Breast epithelium (tissue), 4 donors: Measurements from ENCODE around the gene MAPKAPK3. TPM values are rescaled to one million over a fixed set of nuclear protein-coding genes. Genes with fewer than 3 reads are reported as not detected.

Experiments used
- DNase-seq, 2 donors: peaks; one replicate each; pipeline ENCODE4 v3.0.0-alpha.2; 2019; ENCODE audit warnings: low spot score in 2 of 2
- H3K27ac ChIP-seq, 2 donors: fragments of 200-600 bp; sonication (generic) in 1 of 2; one replicate each; pipeline ENCODE4 v1.5.1; 2016 to 2019; ENCODE audit warnings: mild to moderate bottlenecking in 1 of 2
- H3K27me3 ChIP-seq, 2 donors: fragments of 200-600 bp; sonication (generic) in 1 of 2; one replicate each; pipeline versions ENCODE4 v1.5.1 to v1.6.0; 2017 to 2019; ENCODE audit warnings: control low read depth in 1 of 2, mild to moderate bottlenecking in 1 of 2
- H3K36me3 ChIP-seq: fragments of 200-600 bp; one replicate; pipeline ENCODE4 v1.5.1; 2019
- H3K4me1 ChIP-seq, 2 donors: fragments of 200-600 bp; sonication (generic); one replicate each; pipeline ENCODE4 v1.5.1; 2016 to 2019; ENCODE audit warnings: control low read depth in 1 of 2
- H3K4me3 ChIP-seq, 3 donors: fragments of 200-600 bp; sonication (generic); 1 replicate in 2 of 3; 2 replicates in 1 of 3; pipeline ENCODE4 v1.5.1; 2016 to 2019; ENCODE audit warnings: mild to moderate bottlenecking in 3 of 3, moderate library complexity in 2 of 3
- H3K9me3 ChIP-seq, 2 donors: fragments of 200-600 bp; sonication (generic) in 1 of 2; one replicate each; pipeline ENCODE4 v1.5.1; 2016 to 2019; ENCODE audit warnings: control low read depth in 1 of 2
- POLR2A ChIP-seq: fragments of 450-650 bp; IDR thresholded peaks from one replicate; pipeline ENCODE4 v1.6.1; 2016; ENCODE audit warnings: antibody characterized with exemption, mild to moderate bottlenecking, moderate library complexity
- POLR2AphosphoS5 ChIP-seq, 3 donors: sonication (generic); formaldehyde crosslinking; IDR thresholded peaks; one replicate each; pipeline ENCODE4 v1.6.1; 2017; ENCODE audit warnings: antibody characterized with exemption in 3 of 3
- intact Hi-C: fragments of 100-400 bp; cut with DNase I; formaldehyde crosslinking; loops from one replicate; pipeline ENCODE4 v1.15.1; 2023; ENCODE audit warnings: low total_unique reads
- total RNA-seq, 3 donors: library from RNA; depleted of rRNA; stranded (reverse); fragments of >200 nt; gene quantifications; one replicate each; pipeline ENCODE4 v1.1.0, GENCODE V29; 2016
- TF ChIP-seq, protein P1 (sequence below), 3 donors: fragments of 450-650 bp; IDR thresholded peaks; one replicate each; pipeline ENCODE4 v1.5.1; 2016 to 2017; ENCODE audit warnings: antibody characterized with exemption in 3 of 3, mild to moderate bottlenecking in 3 of 3, moderate library complexity in 3 of 3

The MAPKAPK3 gene
- total RNA-seq, 3 donors from 2014 or later = 30.4 to 38.4 (median 30.8) TPM

DNA sequence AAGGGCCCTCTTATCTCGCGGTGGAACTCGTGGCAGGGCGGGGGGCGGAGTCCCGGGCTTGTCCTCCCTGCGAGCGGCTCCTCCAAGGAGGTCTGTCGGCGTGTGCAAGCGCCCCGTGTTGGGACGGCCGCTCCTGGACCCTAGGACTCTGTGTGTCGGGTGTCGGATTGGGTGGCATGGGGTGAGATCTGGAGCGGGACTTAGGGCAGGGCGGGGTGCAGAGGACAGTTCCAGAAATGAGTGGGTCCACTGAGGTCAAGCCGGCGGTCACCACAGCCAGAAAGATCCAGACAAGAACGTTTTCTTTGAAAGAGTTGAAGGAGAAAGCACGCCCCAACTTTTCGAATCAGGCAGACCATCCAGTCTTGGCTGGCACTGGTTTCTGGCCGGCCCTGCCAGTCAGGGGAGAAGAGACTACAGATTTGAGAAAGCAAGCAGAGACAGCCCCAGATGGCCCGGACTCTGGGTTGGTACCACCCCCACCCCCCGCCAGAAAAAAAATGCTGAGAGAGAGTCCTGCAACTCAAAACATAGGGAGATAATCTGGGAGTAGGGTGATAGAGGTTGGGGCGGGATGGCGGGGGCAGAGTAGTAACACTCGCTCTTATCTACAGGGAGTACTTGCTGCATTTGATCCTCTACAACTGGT, 4.6 kb upstream of the MAPKAPK3 start:
- peak overlapping the region; percentile 91 to 98 for H3K27ac ChIP-seq
- DNase-seq = no peak
- peaks cover 8 to 28% of the 10 kb centered on the region in 2 donors for H3K4me1 ChIP-seq
- TF ChIP-seq, protein P1, sequence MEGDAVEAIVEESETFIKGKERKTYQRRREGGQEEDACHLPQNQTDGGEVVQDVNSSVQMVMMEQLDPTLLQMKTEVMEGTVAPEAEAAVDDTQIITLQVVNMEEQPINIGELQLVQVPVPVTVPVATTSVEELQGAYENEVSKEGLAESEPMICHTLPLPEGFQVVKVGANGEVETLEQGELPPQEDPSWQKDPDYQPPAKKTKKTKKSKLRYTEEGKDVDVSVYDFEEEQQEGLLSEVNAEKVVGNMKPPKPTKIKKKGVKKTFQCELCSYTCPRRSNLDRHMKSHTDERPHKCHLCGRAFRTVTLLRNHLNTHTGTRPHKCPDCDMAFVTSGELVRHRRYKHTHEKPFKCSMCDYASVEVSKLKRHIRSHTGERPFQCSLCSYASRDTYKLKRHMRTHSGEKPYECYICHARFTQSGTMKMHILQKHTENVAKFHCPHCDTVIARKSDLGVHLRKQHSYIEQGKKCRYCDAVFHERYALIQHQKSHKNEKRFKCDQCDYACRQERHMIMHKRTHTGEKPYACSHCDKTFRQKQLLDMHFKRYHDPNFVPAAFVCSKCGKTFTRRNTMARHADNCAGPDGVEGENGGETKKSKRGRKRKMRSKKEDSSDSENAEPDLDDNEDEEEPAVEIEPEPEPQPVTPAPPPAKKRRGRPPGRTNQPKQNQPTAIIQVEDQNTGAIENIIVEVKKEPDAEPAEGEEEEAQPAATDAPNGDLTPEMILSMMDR (IDR thresholded peaks at IDR 0.05) = no peak
- TF ChIP-seq POLR2A (no peak), POLR2AphosphoS5 (IDR thresholded peaks at IDR 0.05) (no peak)
- no peaks in the 10 kb centered on the region for H3K9me3 ChIP-seq
- H3K4me3 ChIP-seq = peak overlapping the region; percentile 61 to 95 (median 76)
- intact Hi-C loops = loop anchor here (5.0 kb wide), 1 partner anchor 775 kb away; the partner anchor contains the start of gene MANF
- no peaks in the 10 kb centered on the region for H3K36me3 ChIP-seq
- no peaks in the 10 kb centered on the region for H3K27me3 ChIP-seq

DNA sequence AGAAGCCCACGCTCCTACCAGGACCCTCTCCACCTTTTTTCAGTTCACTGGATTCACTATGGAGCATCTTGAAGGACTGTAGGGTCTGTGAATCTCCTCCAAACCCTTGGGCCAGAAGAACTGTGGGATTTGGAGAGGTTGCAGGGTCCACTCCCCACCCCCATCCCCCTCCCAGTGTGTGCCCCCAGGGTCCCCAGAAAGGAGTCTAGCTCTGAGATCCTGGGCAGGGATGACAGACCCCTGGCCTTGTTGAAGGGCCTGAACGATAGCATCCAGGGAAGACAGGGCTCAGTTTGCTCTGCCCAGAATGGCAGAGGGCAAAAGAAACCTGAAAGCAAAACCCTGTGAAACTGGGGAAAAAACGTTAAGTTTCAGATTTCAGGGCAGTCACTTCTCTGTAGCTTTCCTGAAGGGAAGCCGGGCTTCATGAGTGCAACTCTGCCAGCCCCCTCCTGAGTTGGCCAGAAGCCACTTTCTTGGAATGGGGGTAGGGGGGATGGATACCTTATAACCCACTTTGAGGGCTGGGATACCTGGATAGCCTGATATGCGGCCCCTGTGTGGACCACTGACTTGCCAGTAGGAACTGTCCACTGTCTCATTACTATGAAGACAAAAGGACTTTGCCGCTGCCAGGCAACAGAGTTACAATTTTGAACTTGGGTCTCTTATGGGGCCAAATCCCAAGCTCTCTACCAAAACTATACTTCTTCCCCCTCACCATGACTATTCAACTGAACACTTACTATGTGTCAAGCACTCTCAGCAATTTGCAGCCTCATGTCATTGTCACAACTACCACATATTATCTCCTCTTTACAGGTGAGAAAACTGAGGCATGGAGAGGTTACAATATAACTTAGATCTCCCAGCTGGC, 3.7 kb upstream of the MAPKAPK3 start:
- DNase-seq = no peak
- no peaks in the 10 kb centered on the region for H3K9me3 ChIP-seq
- H3K36me3 ChIP-seq = no peaks in the 10 kb centered on the region
- peaks cover 9 to 26% of the 10 kb centered on the region in 2 donors for H3K4me1 ChIP-seq
- TF ChIP-seq POLR2A (no peak), POLR2AphosphoS5 (IDR thresholded peaks at IDR 0.05) (no peak)
- TF ChIP-seq, protein P1 (IDR thresholded peaks at IDR 0.05) = no peak
- no peaks in the 10 kb centered on the region for H3K27me3 ChIP-seq
- H3K27ac ChIP-seq = peak overlapping the region; percentile 91 to 98
- peak overlapping the region in 1 of 3 donors; percentile 76 for H3K4me3 ChIP-seq
- intact Hi-C loops = loop anchor here (5.0 kb wide), 1 partner anchor 774 kb away; the partner anchor contains the start of gene MANF

DNA sequence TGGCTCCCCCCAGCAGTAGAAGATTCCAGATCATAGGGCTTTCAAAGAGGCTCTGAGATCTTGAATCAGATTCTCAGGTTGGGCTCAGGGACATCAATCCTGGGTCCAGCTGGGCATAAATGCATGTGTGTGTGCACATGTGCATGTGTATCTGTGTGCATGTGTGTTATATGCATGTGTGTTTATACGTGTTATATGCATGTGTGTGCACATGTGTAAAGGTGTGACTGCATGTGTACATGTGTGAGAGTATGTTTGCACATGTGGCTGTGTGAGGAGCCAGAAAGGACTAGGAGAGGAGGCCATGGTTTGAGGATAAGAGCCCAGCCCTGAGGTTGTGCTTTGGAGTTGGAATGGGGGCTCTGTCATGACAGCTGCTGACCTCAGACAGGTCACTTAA, 1.8 kb upstream of the MAPKAPK3 start:
- intact Hi-C loops = no loop called here
- H3K36me3 ChIP-seq = no peaks in the 10 kb centered on the region
- H3K27me3 ChIP-seq = no peaks in the 10 kb centered on the region
- no peaks in the 10 kb centered on the region for H3K9me3 ChIP-seq
- H3K4me1 ChIP-seq = peaks cover 6 to 11% of the 10 kb centered on the region in 2 donors
- H3K4me3 ChIP-seq = no peak overlapping the region
- H3K27ac ChIP-seq = no peak overlapping the region
- DNase-seq = no peak
- TF ChIP-seq POLR2A (no peak), POLR2AphosphoS5 (IDR thresholded peaks at IDR 0.05) (no peak)
- TF ChIP-seq, protein P1 (IDR thresholded peaks at IDR 0.05) = no peak

DNA sequence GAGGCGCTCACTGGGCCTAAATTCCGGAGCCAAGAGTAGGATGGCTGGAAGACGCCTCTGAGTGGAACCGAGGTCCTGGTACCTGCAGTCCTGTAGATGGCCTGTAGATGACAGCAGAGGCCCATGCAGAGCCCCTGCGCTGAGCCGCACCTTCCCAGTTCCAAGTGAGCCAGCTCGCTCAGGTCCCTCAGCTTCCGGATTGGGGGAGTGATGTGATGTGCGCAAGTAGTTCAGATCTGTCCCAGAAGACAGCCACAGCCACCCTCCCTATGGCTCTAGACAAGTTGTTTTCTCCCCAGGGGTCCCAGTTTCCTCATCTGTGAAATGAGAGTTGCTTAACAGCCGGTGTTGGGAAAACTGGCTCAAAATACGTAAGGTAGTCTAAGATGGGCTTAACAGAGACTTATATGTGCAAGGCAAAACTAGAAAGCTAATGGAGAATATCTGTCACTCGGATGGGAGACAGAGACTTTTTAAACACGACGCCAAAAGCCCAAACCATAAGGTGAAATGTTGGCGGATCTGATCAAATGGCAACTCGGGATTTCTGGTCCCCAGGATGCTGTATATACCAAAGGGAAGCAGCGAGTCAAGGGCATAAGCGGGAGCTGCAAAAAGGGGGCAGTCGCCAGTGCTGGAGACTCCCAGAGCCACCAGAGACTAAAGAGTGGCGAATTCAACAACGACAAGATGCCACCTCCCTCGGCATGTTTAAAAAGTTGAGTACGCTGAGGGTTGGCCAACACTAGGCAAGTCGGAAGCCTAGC, 765 bp upstream of the MAPKAPK3 start:
- intact Hi-C loops = no loop called here
- no peaks in the 10 kb centered on the region for H3K36me3 ChIP-seq
- H3K27ac ChIP-seq = peak overlapping the region; percentile 93 to 96
- H3K4me1 ChIP-seq = peaks cover 6 to 8% of the 10 kb centered on the region in 2 donors
- TF ChIP-seq POLR2A (no peak), POLR2AphosphoS5 (IDR thresholded peaks at IDR 0.05) (peak; percentile 10 to 38 (median 25))
- TF ChIP-seq, protein P1 (IDR thresholded peaks at IDR 0.05) = peak; percentile 94 to 99 (median 99)
- DNase-seq = peak; percentile 83 to 84
- H3K27me3 ChIP-seq = no peaks in the 10 kb centered on the region
- H3K9me3 ChIP-seq = no peaks in the 10 kb centered on the region
- H3K4me3 ChIP-seq = peak overlapping the region; percentile 88 to 94 (median 93)
